GM23338 (cell line): ENCODE results near the gene MTHFSD. TPM values are rescaled to one million over a fixed set of nuclear protein-coding genes. Genes with fewer than 3 reads are reported as not detected.

Experiments used
- ATAC-seq: fragments of 200-7000 bp; cut with Tn5 transposase; 3 replicates; pipeline ENCODE4 v1.9.1; 2020
- DNase-seq: peaks from one replicate; pipeline ENCODE4 v3.0.0-alpha.2; 2015; ENCODE audit warnings: low spot score
- H2AFZ ChIP-seq: fragments of 200-600 bp; sonication (generic); 2 replicates; pipeline ENCODE4 v1.8.0; 2016; ENCODE audit warnings: antibody characterized with exemption, mild to moderate bottlenecking, moderate library complexity
- H3F3A ChIP-seq: fragments of 200-600 bp; sonication (generic); replicated peaks from 2 replicates; pipeline ENCODE4 v1.8.0; 2017; ENCODE audit warnings: antibody characterized with exemption, mixed run types, low read depth
- H3K27ac ChIP-seq: fragments of 200-600 bp; sonication (generic); 2 replicates; pipeline ENCODE4 v1.6.1; 2016; ENCODE audit warnings: low read depth
- H3K27me3 ChIP-seq: fragments of 200-600 bp; sonication (generic); 2 replicates; pipeline ENCODE4 v1.8.0; 2016; ENCODE audit warnings: mild to moderate bottlenecking, mixed run types, moderate library complexity; ENCODE audit not compliant: insufficient read depth
- H3K36me3 ChIP-seq: fragments of 200-600 bp; sonication (generic); 2 replicates; pipeline ENCODE4 v1.8.0; 2016; ENCODE audit warnings: mild to moderate bottlenecking; ENCODE audit not compliant: insufficient read depth
- H3K4me1 ChIP-seq: fragments of 200-600 bp; sonication (generic); 2 replicates; pipeline ENCODE4 v1.8.0; 2016; ENCODE audit warnings: mild to moderate bottlenecking, moderate library complexity; ENCODE audit not compliant: insufficient read depth
- H3K4me2 ChIP-seq: fragments of 200-600 bp; sonication (generic); 2 replicates; pipeline ENCODE4 v1.7.1; 2017; ENCODE audit warnings: mixed run types
- H3K4me3 ChIP-seq: fragments of 200-600 bp; sonication (generic); 2 replicates; pipeline ENCODE4 v1.6.1; 2016; ENCODE audit warnings: mixed run types
- H3K79me2 ChIP-seq: fragments of 200-600 bp; sonication (generic); replicated peaks from 2 replicates; pipeline ENCODE4 v1.8.0; 2017; ENCODE audit warnings: mild to moderate bottlenecking; ENCODE audit not compliant: insufficient read depth
- H3K9me2 ChIP-seq: fragments of 200-600 bp; sonication (generic); 2 replicates; pipeline ENCODE4 v1.8.0; 2017; ENCODE audit not compliant: insufficient read depth
- H4K20me1 ChIP-seq: fragments of 200-600 bp; sonication (generic); replicated peaks from 2 replicates; pipeline ENCODE4 v1.8.0; 2017; ENCODE audit warnings: mild to moderate bottlenecking; ENCODE audit not compliant: insufficient read depth
- H3K27ac Mint-ChIP-seq: 2 replicates; pipeline ENCODE4 v1.8.0; 2020; ENCODE audit warnings: inconsistent platforms, mild to moderate bottlenecking, moderate library complexity, mixed read lengths
- H3K27me3 Mint-ChIP-seq: 3 replicates; pipeline ENCODE4 v1.8.0; 2022; ENCODE audit warnings: low read depth, mild to moderate bottlenecking, moderate library complexity, mixed read lengths, inconsistent platforms; ENCODE audit not compliant: insufficient read depth, poor library complexity
- H3K36me3 Mint-ChIP-seq: 3 replicates; pipeline ENCODE4 v1.8.0; 2021; ENCODE audit warnings: low read depth, mild to moderate bottlenecking, inconsistent platforms, moderate library complexity, mixed read lengths
- H3K4me1 Mint-ChIP-seq: 3 replicates; pipeline ENCODE4 v1.8.0; 2020; ENCODE audit warnings: mild to moderate bottlenecking, inconsistent platforms, mixed read lengths
- H3K4me3 Mint-ChIP-seq: 3 replicates; pipeline ENCODE4 v1.8.0; 2021; ENCODE audit warnings: moderate library complexity, mild to moderate bottlenecking, inconsistent platforms, mixed read lengths
- H3K9me3 Mint-ChIP-seq: 3 replicates; pipeline ENCODE4 v1.8.0; 2020; ENCODE audit warnings: moderate library complexity, mild to moderate bottlenecking, inconsistent platforms, mixed read lengths
- EZH2 ChIP-seq: fragments of 200-600 bp; sonication (generic); IDR thresholded peaks from one replicate; pipeline ENCODE4 v1.8.0; 2017; ENCODE audit warnings: antibody characterized with exemption, mild to moderate bottlenecking, low read depth; ENCODE audit not compliant: unreplicated experiment
- EZH2phosphoT487 ChIP-seq: fragments of 200-600 bp; sonication (generic); IDR thresholded peaks from one replicate; pipeline ENCODE4 v1.8.1; 2018; ENCODE audit warnings: antibody characterized with exemption; ENCODE audit not compliant: unreplicated experiment
- JUNB ChIP-seq: IDR thresholded peaks from one replicate; pipeline ENCODE4 v1.6.1; 2016; ENCODE audit warnings: antibody characterized with exemption; ENCODE audit not compliant: unreplicated experiment
- REST ChIP-seq: IDR thresholded peaks from one replicate; pipeline ENCODE4 v1.6.1; 2018; ENCODE audit warnings: antibody characterized with exemption; ENCODE audit not compliant: unreplicated experiment
- ZNF331 ChIP-seq: fragments of 250-450 bp; sonication (Bioruptor Pico); IDR thresholded peaks from 2 replicates; pipeline ENCODE4 v1.5.0; 2020; ENCODE audit warnings: low read depth, mild to moderate bottlenecking, moderate library complexity
- polyA plus RNA-seq: library from polyadenylated mRNA; unstranded; fragments of >200 nt; fragmentation: Nextera tagmentation; extraction: Ambion mirVana; gene quantifications from 2 replicates; pipeline ENCODE4 v1.2.1, GENCODE V29; 2016
- total RNA-seq: library from RNA; depleted of rRNA; stranded (reverse); fragments of >200 nt; shearing (Covaris generic); gene quantifications from 2 replicates; pipeline ENCODE4 v1.2.3, GENCODE V29; 2014

MTHFSD gene
- total and polyA plus RNA-seq, 2 experiments from 2014 or later = 7.2 to 8.1 TPM

GRCh38 chr16:86513471-86514277 is 41.4 kb downstream of the MTHFSD start:
- no peak for DNase-seq
- peak overlapping the region; percentile 51; the same call in 1 of the 3 replicates for H3K4me3 Mint-ChIP-seq
- peaks cover 94% of the 10 kb centered on the region for H3K27me3 Mint-ChIP-seq
- H3K9me3 Mint-ChIP-seq = no peaks in the 10 kb centered on the region; the same call in 1 of the 3 replicates
- no peak overlapping the region for H2AFZ ChIP-seq
- 0 out of 2 replicates have a peak, but pooled peaks cover 6% of the 10 kb centered on the region for H3F3A ChIP-seq
- peaks cover 29% of the 10 kb centered on the region for H3K4me1 ChIP-seq
- peak; percentile 94 for TF ChIP-seq EZH2
- no peak for TF ChIP-seq ZNF331
- peak; percentile 97 for TF ChIP-seq EZH2phosphoT487
- no peak for TF ChIP-seq JUNB
- 0 out of 2 replicates have a peak overlapping the region, but pooled peaks have one; percentile 28 for H3K4me3 ChIP-seq
- H4K20me1 ChIP-seq = peaks cover 11% of the 10 kb centered on the region
- H3K9me2 ChIP-seq = no peaks in the 10 kb centered on the region
- H3K27ac ChIP-seq = no peak overlapping the region
- H3K4me2 ChIP-seq = 0 out of 2 replicates have a peak overlapping the region, but pooled peaks have one; percentile 53
- no peaks in the 10 kb centered on the region for H3K79me2 ChIP-seq
- H3K27ac Mint-ChIP-seq = no peak overlapping the region
- peaks cover 100% of the 10 kb centered on the region for H3K27me3 ChIP-seq
- H3K4me1 Mint-ChIP-seq = peaks cover 29% of the 10 kb centered on the region
- no peaks in the 10 kb centered on the region for H3K36me3 Mint-ChIP-seq
- no peak for ATAC-seq
- no peaks in the 10 kb centered on the region for H3K36me3 ChIP-seq

- Histone ChIP-seq H3K27me3 (peaks cover 100% of the 10 kb centered on the region), H3K9me2 (no peaks in the 10 kb centered on the region), H3K4me3 (0 out of 2 replicates have a peak overlapping the region, but pooled peaks have one; percentile 28), H3F3A (0 out of 2 replicates have a peak, but pooled peaks cover 6% of the 10 kb centered on the region), H3K4me2 (peak overlapping the region; percentile 53; the same call in 1 of the 2 replicates), H3K27ac (no peak overlapping the region), H3K36me3 (no peaks in the 10 kb centered on the region), H2AFZ (no peak overlapping the region), H4K20me1 (peaks cover 11% of the 10 kb centered on the region), H3K79me2 (no peaks in the 10 kb centered on the region), H3K4me1 (peaks cover 29% of the 10 kb centered on the region)
- ATAC-seq (no peak), DNase-seq (no peak)
- Mint-ChIP-seq H3K27me3 (peaks cover 95% of the 10 kb centered on the region), H3K9me3 (no peaks in the 10 kb centered on the region; the same call in 1 of the 3 replicates), H3K4me3 (peak overlapping the region; percentile 51; the same call in 1 of the 3 replicates), H3K27ac (no peak overlapping the region), H3K4me1 (peaks cover 30% of the 10 kb centered on the region), H3K36me3 (no peaks in the 10 kb centered on the region; the same call in 2 of the 3 replicates)
- TF ChIP-seq REST = no peak
- peak; percentile 99 for TF ChIP-seq EZH2
- peak; percentile 60 for TF ChIP-seq EZH2phosphoT487
These were observed 42.1 kb downstream of the MTHFSD start for GRCh38 chr16:86512860-86513470.
